ENCODE data around the gene ADGRF1.

- TF ChIP-seq CTCF (IDR thresholded peaks at IDR 0.05): no peak
- no peak for TF ChIP-seq POLR2A (IDR thresholded peaks at IDR 0.05)
Observed at GRCh38 chr6:47034421-47034820, 7.7 kb downstream of the ADGRF1 start.
